WTC11 (cell line): Measurements from ENCODE around the gene C10orf105.

ENCODE experiments used
- CREB1 ChIP-seq: sonication (generic); formaldehyde crosslinking; IDR thresholded peaks from 2 replicates; pipeline ENCODE4 v1.8.0; 2023; ENCODE audit warnings: mild to moderate bottlenecking, missing genetic modification reagents
- ETV6 ChIP-seq: sonication (generic); formaldehyde crosslinking; IDR thresholded peaks from 2 replicates; pipeline ENCODE4 v1.8.1; 2022; ENCODE audit warnings: mild to moderate bottlenecking, missing genetic modification reagents
- GABPB1 ChIP-seq: sonication (generic); formaldehyde crosslinking; IDR thresholded peaks from 2 replicates; pipeline ENCODE4 v1.8.1; 2023; ENCODE audit warnings: mild to moderate bottlenecking, missing genetic modification reagents
- NFYB ChIP-seq: sonication (generic); formaldehyde crosslinking; conservative IDR thresholded peaks from 2 replicates; pipeline ENCODE4 v1.8.0; 2022; ENCODE audit warnings: low read depth, missing genetic modification reagents
- TP53 ChIP-seq: sonication (generic); formaldehyde crosslinking; IDR thresholded peaks from 2 replicates; pipeline ENCODE4 v1.8.1; 2023; ENCODE audit warnings: mild to moderate bottlenecking, missing genetic modification reagents
- ZNF121 ChIP-seq: sonication (generic); formaldehyde crosslinking; IDR thresholded peaks from 2 replicates; pipeline ENCODE4 v1.8.0; 2023; ENCODE audit warnings: missing genetic modification reagents
- ZNF138 ChIP-seq: sonication (generic); formaldehyde crosslinking; conservative IDR thresholded peaks from 2 replicates; pipeline ENCODE4 v1.8.1; 2022; ENCODE audit warnings: mild to moderate bottlenecking, moderate library complexity, missing genetic modification reagents
- ZNF263 ChIP-seq: sonication (generic); formaldehyde crosslinking; IDR thresholded peaks from 2 replicates; pipeline ENCODE4 v1.8.1; 2022; ENCODE audit warnings: low read depth, mild to moderate bottlenecking, moderate library complexity, missing genetic modification reagents
- TF ChIP-seq, protein P1 (sequence below): fragments of 200-600 bp; IDR thresholded peaks from 2 replicates; pipeline ENCODE4 v1.8.0; 2022; ENCODE audit warnings: antibody characterized with exemption
- TF ChIP-seq, protein P2 (sequence below): sonication (generic); formaldehyde crosslinking; IDR thresholded peaks from 2 replicates; pipeline ENCODE4 v1.8.1; 2023; ENCODE audit warnings: mild to moderate bottlenecking, missing genetic modification reagents
- TF ChIP-seq, protein P3 (sequence below): fragments of 250-450 bp; sonication (Bioruptor Pico); IDR thresholded peaks from 2 replicates; pipeline ENCODE4 v1.9.0; 2021; ENCODE audit warnings: mild to moderate bottlenecking

DNA sequence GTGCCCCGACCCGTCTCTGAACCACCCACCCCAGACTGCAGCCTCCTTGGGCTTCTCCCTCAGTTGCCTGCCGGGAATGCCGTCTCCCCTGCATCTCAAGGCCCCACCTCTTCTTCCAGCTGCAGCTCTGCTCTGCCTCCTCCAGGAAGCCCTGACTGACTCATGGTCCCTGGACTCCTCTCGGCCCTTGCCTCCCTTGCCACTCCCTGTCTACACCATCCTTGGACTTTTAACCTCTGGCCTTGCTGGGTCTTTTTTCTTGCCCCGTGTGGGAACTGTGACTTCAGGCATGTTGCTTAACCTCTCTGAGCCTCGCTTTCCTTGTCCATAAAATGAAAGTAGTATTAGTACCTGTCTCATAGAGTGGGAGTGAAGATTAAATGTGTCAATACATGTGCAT is 56.3 kb downstream of the C10orf105 start:
- TF ChIP-seq, protein P1, sequence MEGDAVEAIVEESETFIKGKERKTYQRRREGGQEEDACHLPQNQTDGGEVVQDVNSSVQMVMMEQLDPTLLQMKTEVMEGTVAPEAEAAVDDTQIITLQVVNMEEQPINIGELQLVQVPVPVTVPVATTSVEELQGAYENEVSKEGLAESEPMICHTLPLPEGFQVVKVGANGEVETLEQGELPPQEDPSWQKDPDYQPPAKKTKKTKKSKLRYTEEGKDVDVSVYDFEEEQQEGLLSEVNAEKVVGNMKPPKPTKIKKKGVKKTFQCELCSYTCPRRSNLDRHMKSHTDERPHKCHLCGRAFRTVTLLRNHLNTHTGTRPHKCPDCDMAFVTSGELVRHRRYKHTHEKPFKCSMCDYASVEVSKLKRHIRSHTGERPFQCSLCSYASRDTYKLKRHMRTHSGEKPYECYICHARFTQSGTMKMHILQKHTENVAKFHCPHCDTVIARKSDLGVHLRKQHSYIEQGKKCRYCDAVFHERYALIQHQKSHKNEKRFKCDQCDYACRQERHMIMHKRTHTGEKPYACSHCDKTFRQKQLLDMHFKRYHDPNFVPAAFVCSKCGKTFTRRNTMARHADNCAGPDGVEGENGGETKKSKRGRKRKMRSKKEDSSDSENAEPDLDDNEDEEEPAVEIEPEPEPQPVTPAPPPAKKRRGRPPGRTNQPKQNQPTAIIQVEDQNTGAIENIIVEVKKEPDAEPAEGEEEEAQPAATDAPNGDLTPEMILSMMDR: no peak
- TF ChIP-seq ETV6 (CRISPR knock-in tag): no peak
- no peak for TF ChIP-seq CREB1 (CRISPR knock-in tag)
- TF ChIP-seq, protein P2, sequence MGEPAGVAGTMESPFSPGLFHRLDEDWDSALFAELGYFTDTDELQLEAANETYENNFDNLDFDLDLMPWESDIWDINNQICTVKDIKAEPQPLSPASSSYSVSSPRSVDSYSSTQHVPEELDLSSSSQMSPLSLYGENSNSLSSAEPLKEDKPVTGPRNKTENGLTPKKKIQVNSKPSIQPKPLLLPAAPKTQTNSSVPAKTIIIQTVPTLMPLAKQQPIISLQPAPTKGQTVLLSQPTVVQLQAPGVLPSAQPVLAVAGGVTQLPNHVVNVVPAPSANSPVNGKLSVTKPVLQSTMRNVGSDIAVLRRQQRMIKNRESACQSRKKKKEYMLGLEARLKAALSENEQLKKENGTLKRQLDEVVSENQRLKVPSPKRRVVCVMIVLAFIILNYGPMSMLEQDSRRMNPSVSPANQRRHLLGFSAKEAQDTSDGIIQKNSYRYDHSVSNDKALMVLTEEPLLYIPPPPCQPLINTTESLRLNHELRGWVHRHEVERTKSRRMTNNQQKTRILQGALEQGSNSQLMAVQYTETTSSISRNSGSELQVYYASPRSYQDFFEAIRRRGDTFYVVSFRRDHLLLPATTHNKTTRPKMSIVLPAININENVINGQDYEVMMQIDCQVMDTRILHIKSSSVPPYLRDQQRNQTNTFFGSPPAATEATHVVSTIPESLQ (CRISPR knock-in tag): no peak
- peak; percentile 73; the same call in 1 of the 2 replicates for TF ChIP-seq ZNF121 (CRISPR knock-in tag)
- TF ChIP-seq, protein P3, sequence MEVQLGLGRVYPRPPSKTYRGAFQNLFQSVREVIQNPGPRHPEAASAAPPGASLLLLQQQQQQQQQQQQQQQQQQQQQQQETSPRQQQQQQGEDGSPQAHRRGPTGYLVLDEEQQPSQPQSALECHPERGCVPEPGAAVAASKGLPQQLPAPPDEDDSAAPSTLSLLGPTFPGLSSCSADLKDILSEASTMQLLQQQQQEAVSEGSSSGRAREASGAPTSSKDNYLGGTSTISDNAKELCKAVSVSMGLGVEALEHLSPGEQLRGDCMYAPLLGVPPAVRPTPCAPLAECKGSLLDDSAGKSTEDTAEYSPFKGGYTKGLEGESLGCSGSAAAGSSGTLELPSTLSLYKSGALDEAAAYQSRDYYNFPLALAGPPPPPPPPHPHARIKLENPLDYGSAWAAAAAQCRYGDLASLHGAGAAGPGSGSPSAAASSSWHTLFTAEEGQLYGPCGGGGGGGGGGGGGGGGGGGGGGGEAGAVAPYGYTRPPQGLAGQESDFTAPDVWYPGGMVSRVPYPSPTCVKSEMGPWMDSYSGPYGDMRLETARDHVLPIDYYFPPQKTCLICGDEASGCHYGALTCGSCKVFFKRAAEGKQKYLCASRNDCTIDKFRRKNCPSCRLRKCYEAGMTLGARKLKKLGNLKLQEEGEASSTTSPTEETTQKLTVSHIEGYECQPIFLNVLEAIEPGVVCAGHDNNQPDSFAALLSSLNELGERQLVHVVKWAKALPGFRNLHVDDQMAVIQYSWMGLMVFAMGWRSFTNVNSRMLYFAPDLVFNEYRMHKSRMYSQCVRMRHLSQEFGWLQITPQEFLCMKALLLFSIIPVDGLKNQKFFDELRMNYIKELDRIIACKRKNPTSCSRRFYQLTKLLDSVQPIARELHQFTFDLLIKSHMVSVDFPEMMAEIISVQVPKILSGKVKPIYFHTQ: no peak
- no peak for TF ChIP-seq ZNF138
- no peak for TF ChIP-seq ZNF263 (CRISPR knock-in tag)
- TF ChIP-seq NFYB (CRISPR knock-in tag): no peak
- no peak for TF ChIP-seq TP53
- TF ChIP-seq GABPB1: no peak
